BLaER1 treated with 17β-estradiol and CSF1 and Interleukin-3, amounts not matched to agents 10 nM and 100 nM (cell line): ENCODE data around the gene MOV10L1.

Experiments used
- H3K27ac ChIP-seq, 11 experiments: shearing (Covaris generic); formaldehyde crosslinking; 2 replicates each; pipeline ENCODE4 v1.8.1; 2022
- H3K27me3 ChIP-seq, 11 experiments: shearing (Covaris generic); formaldehyde crosslinking; 2 replicates each; pipeline ENCODE4 v1.8.1; 2022
- H3K36me3 ChIP-seq, 11 experiments: shearing (Covaris generic); formaldehyde crosslinking; 2 replicates each; pipeline ENCODE4 v1.8.1; 2022
- H3K4me1 ChIP-seq, 10 experiments: shearing (Covaris generic); formaldehyde crosslinking; 2 replicates each; pipeline ENCODE4 v1.8.1; 2022
- H3K4me2 ChIP-seq, 11 experiments: shearing (Covaris generic); formaldehyde crosslinking; 2 replicates each; pipeline ENCODE4 v1.8.1; 2022
- H3K4me3 ChIP-seq, 10 experiments: shearing (Covaris generic); formaldehyde crosslinking; 2 replicates each; pipeline ENCODE4 v1.8.1; 2022
- H3K9ac ChIP-seq, 11 experiments: shearing (Covaris generic); formaldehyde crosslinking; 2 replicates each; pipeline ENCODE4 v1.8.1; 2022
- H3K9me3 ChIP-seq, 11 experiments: shearing (Covaris generic); formaldehyde crosslinking; replicated peaks in 1 of 11; 2 replicates each; pipeline ENCODE4 v1.8.1; 2022
- H4K20me1 ChIP-seq, 11 experiments: shearing (Covaris generic); formaldehyde crosslinking; 2 replicates each; pipeline ENCODE4 v1.8.1; 2022
- Cebpa-rat ChIP-seq, 11 experiments: shearing (Covaris generic); IDR thresholded peaks; 2 replicates each; pipeline ENCODE4 v1.8.1; 2022

Gene MOV10L1

DNA sequence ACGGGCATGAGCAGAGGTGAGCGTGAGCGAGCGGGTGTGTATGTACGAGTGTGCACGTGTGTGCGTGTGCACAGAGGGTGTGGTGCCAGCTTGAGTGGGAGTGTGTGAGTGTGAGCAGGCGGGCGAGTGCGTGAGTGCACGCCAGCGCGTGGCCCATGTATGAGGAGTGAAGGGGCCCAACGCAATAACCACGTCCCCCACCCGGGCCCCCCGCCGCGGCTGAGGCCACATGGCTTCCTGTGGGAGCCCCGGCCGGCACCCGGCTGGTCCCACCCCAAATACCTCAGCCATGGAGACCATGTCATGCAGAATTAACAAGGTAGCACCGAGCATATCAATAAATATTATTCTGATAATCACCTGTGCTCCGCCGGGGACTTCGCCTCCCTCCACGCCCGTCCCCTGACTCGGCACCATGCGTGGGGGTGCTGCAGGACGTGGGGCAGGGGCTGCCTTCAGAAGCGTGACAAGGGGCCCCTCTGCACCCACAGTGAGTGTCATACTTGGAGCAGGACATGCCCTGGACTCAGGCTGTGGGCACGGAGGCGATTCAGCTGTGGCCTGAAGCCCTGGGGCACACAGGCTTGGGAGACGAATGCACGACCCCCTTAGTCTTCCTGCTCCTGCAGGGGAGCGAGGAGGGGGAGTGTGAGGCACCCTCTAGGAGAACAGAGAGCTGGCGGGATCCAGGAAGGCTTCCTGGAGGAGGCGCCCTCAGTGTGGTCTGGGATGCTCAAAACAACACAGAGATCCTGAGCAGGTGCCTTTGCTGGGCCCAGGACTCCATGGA lies 90.3 kb downstream of the MOV10L1 start:
- Histone ChIP-seq H3K4me1 (peaks cover 23 to 87% (median 67%) of the 10 kb centered on the region in 10 experiments), H3K4me2 (peak overlapping the region; percentile 26 to 89 (median 83); a peak in 20 of 22 replicates), H3K27me3 (peaks cover 15 to 45% (median 31%) of the 10 kb centered on the region in 11 experiments), H3K27ac (no peak overlapping the region), H4K20me1 (peaks cover 0 to 50% (median 5%) of the 10 kb centered on the region in 11 experiments; a peak in 9 of 22 replicates), H3K9me3 (no peaks in the 10 kb centered on the region), H3K4me3 (no peak overlapping the region), H3K36me3 (no peaks in the 10 kb centered on the region), H3K9ac (0 out of 22 replicates have a peak overlapping the region, but pooled peaks of 1 of the 11 experiments have one; percentile 37)
- TF ChIP-seq Cebpa-rat (IDR thresholded peaks at IDR 0.05), result no peak

DNA sequence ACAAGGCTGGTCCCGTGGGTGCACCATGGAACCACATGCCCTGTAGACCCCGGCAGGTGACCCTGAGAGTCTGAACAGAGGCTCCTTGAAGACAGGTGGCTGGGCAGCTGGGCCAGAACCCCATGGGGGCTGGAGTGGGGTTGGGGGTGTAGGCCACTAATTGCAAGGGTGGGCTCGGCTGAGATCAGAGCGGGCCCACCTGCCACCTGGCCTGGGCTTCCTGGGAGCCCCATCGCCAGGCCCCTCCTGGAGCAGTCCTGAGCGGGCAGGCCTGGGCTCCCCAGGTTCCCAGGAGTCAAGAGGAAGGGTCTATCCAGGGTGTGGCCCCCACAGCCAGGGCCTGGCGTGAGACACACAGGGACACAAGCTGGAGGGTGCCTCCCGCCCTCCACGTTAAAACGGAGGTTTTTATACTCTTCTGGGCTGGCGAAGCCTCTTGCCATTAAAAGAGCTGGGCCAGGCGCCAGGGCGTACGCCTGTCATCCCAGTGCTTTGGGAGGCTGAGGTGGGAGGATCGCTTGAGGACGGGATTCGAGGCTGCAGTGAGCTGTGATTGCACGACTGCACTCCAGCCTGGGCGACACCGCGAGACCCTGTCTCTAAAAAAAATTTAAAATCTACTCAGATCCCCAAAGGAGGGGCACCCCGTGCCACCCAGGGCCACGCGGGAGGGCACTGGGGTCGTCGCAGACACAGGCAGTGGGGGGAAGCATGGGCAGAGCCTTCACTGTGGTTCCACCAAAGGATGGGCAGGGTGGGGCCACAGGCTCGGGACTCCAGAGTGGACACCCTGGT lies 91.1 kb downstream of the MOV10L1 start:
- TF ChIP-seq Cebpa-rat (IDR thresholded peaks at IDR 0.05), result no peak
- Histone ChIP-seq H3K27me3 (peaks cover 19 to 48% (median 33%) of the 10 kb centered on the region in 11 experiments), H3K9me3 (no peaks in the 10 kb centered on the region), H3K9ac (no peak overlapping the region; a peak in 1 of 22 replicates), H3K4me2 (peak overlapping the region in 9 of 11 experiments; percentile 64 to 89 (median 87); a peak in 16 of 22 replicates), H3K4me3 (no peak overlapping the region), H3K36me3 (no peaks in the 10 kb centered on the region), H4K20me1 (peaks cover 0 to 42% (median 3%) of the 10 kb centered on the region in 11 experiments; a peak in 9 of 22 replicates), H3K4me1 (peaks cover 26 to 84% (median 67%) of the 10 kb centered on the region in 10 experiments), H3K27ac (no peak overlapping the region)

DNA sequence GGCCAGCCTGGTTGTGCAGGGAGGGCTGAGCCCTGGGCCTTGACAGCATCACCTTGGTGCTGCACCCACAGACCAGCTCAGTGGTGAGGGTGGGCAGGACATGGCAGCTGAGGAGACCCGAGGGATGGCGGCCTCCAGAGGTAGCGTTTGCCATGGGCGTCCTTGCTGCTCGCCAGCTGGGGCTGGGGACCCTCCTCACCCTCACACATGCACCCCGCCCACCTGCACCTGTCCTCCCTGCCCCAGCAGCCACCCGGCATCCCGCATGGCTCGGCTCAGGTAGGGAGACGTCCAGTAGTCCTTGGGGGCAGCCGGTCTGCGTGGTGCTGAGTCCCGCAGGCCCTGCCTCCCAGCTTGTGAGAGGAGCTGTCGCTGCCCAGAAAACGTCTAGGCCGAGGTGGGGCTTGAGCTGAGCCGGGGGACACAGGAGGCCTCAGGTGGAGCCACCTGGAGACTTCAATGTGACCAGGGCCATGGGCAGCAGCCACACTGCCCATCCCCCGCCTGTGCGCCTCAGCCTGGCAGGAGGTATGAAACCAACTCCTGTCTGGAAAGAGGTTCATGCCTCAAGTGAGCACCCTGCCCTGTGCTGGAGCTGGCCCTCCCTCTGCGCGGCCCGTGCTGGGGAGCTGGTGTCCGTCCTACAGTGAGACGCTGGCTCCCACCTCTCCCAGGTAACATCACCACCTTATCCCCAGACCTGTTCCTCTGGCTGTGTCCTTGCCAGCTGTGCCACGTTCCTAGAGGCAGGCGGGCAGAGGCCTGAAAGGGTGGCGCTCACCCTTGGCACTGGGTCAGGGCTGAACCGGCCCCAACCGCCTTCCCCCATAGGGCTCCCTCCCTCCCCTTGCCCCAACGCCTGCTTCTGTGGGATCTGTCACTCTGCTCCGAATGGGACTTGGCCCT lies 92.6 kb downstream of the MOV10L1 start:
- Histone ChIP-seq H3K27me3 (peaks cover 19 to 48% (median 33%) of the 10 kb centered on the region in 11 experiments), H3K4me1 (peaks cover 34 to 80% (median 62%) of the 10 kb centered on the region in 10 experiments), H4K20me1 (peaks cover 0 to 38% (median 11%) of the 10 kb centered on the region in 11 experiments; a peak in 16 of 22 replicates), H3K9me3 (no peaks in the 10 kb centered on the region), H3K4me3 (no peak overlapping the region), H3K9ac (no peak overlapping the region), H3K27ac (no peak overlapping the region), H3K4me2 (peak overlapping the region in 1 of 11 experiments; percentile 11; a peak in 1 of 22 replicates), H3K36me3 (no peaks in the 10 kb centered on the region)
- no peak for TF ChIP-seq Cebpa-rat (IDR thresholded peaks at IDR 0.05)

GRCh38 chr22:50183141-50183971 lies 93.5 kb downstream of the MOV10L1 start:
- H3K9ac ChIP-seq, result no peak overlapping the region
- TF ChIP-seq Cebpa-rat (IDR thresholded peaks at IDR 0.05), result no peak

DNA sequence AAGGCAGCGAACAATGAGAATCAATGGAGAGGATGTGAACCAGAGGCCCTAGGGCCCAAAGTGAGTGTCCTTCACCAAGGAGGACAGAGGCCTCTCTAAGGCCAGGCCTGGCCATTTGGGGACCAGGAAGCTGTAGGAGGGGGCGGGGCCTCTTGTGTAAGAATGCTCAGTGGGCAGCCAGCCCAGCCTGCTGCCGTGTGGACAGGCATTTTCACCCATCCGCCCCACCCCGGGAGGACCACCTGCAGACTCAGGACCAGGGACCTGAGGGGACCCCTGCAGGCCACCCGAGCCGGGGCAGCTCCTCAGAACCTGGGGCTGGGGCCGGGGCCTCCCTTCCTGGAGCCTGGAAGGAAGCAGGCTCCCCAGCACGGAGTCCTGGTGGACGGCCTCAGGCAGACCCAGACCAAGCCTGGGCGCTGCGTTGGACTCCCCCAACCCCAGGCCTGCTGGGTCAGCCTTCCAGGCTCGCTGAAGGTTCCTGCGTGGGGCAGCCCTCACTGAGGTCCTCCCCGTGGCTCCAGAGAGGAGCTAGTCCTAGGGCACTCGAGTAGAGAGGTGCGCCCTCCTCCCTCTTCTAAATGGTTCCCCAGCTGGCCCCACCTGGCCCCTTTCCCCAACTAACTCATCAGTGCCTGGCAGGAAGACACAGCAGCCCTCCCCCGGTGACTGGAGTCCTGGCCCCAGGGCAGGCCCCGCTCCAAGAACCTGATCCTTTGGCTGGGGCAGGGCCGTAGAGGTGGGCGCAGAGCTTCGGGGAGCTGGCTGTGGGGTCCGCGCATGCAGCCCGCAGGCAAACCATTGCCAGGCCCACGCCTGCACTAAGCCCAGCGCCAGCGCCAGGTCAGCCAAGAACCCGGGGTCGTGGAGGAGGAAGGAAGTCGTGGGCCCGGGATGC lies 94.4 kb downstream of the MOV10L1 start:
- 0 out of 22 replicates have a peak, but pooled peaks cover 0 to 4% (median 0%) of the 10 kb centered on the region in 11 experiments for H3K36me3 ChIP-seq
- peaks cover 0 to 45% (median 28%) of the 10 kb centered on the region in 11 experiments; a peak in 20 of 22 replicates for H4K20me1 ChIP-seq
- peaks cover 53 to 84% (median 67%) of the 10 kb centered on the region in 10 experiments for H3K4me1 ChIP-seq
- peak overlapping the region; percentile 54 to 91 (median 70); a peak in 19 of 20 replicates for H3K4me3 ChIP-seq
- no peak for TF ChIP-seq Cebpa-rat (IDR thresholded peaks at IDR 0.05)
- peak overlapping the region; percentile 58 to 86 (median 78) for H3K9ac ChIP-seq
- peaks cover 19 to 42% (median 24%) of the 10 kb centered on the region in 11 experiments for H3K27me3 ChIP-seq
- peak overlapping the region in 10 of 11 experiments; percentile 57 to 80 (median 72); a peak in 15 of 22 replicates for H3K27ac ChIP-seq
- H3K9me3 ChIP-seq, result no peaks in the 10 kb centered on the region
- peak overlapping the region; percentile 86 to 100 (median 98) for H3K4me2 ChIP-seq

More at GRCh38 chr22:50183141-50183971, 93.5 kb downstream of the MOV10L1 start:
- no peak overlapping the region for H3K4me3 ChIP-seq
- peaks cover 0 to 44% (median 21%) of the 10 kb centered on the region in 11 experiments; a peak in 19 of 22 replicates for H4K20me1 ChIP-seq
- H3K4me1 ChIP-seq, result peaks cover 44 to 84% (median 67%) of the 10 kb centered on the region in 10 experiments
- no peak overlapping the region for H3K27ac ChIP-seq
- H3K27me3 ChIP-seq, result peaks cover 19 to 50% (median 33%) of the 10 kb centered on the region in 11 experiments
- H3K9me3 ChIP-seq, result no peaks in the 10 kb centered on the region
- H3K36me3 ChIP-seq, result 0 out of 22 replicates have a peak, but pooled peaks cover 0 to under 1% (median 0%) of the 10 kb centered on the region in 11 experiments
- peak overlapping the region in 10 of 11 experiments; percentile 86 to 100 (median 98); a peak in 15 of 22 replicates for H3K4me2 ChIP-seq

DNA sequence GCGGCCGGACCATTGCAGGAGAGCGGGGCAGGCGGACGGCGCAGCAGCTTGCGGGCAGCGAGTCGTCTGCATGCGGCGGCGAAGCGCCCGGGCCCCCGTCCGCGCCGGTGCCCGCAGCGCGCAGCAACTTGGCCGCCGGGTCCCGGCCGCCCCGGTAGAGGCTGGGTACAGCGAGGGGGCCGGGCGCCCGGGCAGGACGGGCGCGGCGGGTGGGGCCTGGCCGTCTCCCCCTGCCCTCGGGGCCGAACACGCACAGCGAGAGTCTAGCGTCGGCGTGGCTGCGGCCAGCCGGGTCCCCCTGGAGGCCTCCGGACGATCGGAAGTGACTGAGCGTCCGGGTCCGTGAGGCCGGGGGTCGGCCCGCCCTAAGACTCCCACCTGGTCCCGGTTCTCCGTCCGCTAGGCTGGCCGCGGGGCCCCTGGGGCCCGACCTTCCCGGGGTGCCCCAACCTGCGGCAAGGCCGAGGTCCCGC lies 95.1 kb downstream of the MOV10L1 start:
- Histone ChIP-seq H3K27me3 (peaks cover 14 to 36% (median 22%) of the 10 kb centered on the region in 11 experiments), H3K36me3 (0 out of 22 replicates have a peak, but pooled peaks cover 0 to 4% (median 0%) of the 10 kb centered on the region in 11 experiments), H3K4me3 (peak overlapping the region; percentile 54 to 91 (median 70)), H3K9me3 (no peaks in the 10 kb centered on the region), H3K27ac (peak overlapping the region; percentile 57 to 80 (median 71)), H3K9ac (peak overlapping the region; percentile 58 to 86 (median 78)), H3K4me1 (peaks cover 54 to 84% (median 67%) of the 10 kb centered on the region in 10 experiments), H4K20me1 (peaks cover 0 to 45% (median 35%) of the 10 kb centered on the region in 11 experiments; a peak in 21 of 22 replicates), H3K4me2 (peak overlapping the region; percentile 86 to 100 (median 98))
- no peak for TF ChIP-seq Cebpa-rat (IDR thresholded peaks at IDR 0.05)
